HG03520 (cell line): ENCODE data around the gene RPS15.

Experiments used
- ATAC-seq: cut with Tn5 transposase; IDR thresholded peaks from one replicate; pipeline ENCODE4 v1.9.1; 2021; ENCODE audit warnings: mild to moderate bottlenecking, moderate library complexity; ENCODE audit not compliant: unreplicated experiment

Gene RPS15

DNA sequence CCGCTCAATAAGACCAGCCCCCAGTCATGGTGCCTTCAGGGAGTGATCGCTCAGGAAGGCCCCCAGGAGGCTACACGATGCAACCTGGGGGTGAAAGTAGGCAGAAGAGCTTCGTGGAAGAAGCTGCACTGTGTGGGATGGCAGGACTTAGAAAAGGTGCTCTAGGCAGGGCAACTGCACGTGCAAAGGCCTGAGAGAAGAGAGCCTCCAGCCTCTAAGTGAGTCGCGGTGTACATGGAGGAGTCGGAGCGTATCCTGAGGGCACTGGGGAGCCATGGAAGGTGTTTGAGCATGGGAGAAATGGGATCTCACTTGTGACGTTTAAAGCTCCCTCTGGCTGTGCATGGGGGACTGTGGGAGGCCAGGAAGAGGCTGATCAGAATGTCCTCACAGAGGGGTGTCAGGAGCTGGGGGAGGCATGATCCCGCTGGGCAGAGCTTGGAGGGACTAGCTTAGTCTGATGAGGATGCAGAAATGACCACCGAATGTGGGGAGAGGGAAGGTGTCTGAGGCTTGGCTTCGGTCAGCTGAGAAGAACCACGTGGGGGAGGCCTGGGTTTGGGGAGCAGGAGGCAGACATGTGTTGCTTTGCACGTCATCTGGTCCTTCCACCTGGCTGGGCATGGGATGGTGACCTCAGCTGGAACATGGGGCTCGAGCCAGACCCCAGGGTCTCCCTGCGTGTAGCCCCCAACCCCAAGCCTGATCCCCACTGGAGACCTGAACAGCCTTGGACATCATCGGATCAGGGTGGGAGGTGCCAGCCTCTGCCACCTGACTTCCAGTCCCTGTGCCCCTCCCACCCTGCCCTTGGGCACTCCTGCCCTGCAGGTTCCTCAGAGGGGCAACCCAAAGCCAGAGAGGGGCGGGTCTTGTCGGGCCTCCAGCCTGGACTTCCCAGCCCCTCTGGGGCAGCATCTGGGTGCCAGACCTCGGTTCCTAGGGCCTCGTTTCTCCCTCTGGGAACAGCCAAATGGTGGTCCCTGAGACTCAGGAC lies 12.8 kb downstream of the RPS15 start:
- no peak for ATAC-seq

DNA sequence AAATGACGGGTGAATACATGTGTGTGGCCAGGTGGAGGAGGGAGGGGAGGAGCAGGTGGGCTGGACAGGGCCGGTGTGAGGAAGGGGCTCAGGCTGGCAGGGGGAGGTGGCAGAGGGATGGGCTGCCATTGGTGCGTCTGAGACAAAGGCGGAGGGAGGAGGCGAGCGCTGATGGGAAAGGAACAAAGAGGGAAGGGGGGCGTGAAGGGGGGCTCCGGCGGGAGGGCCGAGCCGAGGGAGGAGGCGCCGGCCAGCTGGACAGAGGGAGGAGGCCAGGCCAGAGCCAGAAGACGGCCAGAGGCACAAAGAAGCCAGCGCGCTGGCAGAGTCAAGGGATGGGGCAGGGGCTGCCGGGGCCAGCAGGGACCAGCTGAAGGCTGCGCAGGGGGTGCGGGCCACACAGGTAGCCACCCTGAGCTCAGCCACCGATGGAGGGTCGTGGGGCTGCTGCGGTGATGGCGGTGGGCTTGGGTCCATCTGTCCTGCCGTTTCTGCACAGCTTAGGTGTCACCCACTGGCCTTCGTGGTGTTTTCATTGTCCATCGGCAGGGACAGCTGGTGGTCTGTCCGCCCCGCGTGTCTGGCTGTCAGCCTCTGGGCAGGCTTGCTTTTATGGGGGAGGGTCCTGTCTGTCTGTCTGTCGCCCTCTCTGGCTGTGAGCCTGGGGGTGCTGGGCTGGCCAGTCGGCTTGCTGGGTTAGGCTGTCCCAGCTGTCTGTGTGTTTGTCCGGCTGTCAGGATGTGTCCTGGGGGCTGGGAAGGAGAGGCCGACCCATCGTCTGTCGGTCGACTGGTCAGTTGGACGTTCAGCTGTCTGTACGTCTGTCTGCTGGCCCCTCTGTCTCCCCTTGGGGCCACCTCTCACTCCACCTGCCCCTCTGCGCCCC lies 14.0 kb downstream of the RPS15 start:
- no peak for ATAC-seq

DNA sequence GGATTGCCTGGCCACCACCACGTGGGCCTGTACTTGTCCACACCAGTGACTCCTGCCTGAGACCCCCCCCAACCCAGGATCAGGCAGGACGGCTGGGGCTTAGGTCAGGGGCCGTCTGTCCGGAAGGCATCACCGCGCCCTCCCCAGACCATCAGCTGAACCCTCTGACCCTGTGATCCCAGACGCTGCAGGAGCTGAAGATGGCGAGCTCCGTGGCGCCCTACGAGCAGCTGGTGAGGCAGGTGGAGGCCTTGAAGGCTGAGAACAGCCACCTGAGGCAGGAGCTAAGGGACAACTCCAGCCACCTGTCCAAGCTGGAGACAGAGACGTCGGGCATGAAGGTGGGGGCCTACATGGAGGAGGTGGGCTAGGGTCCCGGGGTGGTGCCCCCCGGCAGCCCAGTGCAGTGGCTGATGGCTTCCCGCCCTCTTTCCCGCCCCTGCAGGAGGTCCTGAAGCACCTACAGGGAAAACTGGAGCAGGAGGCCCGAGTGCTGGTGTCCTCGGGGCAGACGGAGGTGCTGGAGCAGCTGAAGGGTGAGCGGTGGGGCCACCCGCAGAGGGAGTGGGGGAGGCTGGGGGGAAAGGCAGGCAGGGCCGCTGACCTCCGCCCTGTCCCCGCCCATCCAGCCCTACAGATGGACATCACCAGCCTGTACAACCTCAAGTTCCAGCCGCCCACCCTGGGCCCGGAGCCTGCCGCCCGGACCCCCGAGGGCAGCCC lies 14.8 kb downstream of the RPS15 start:
- no peak for ATAC-seq

- ATAC-seq: no peak
Observed at GRCh38 chr19:1453525-1454364, 15.5 kb downstream of the RPS15 start.

- no peak for ATAC-seq
Observed at GRCh38 chr19:1455002-1455335, 16.8 kb downstream of the RPS15 start.

- ATAC-seq: no peak
Observed at GRCh38 chr19:1455336-1456120, 17.3 kb downstream of the RPS15 start.

DNA sequence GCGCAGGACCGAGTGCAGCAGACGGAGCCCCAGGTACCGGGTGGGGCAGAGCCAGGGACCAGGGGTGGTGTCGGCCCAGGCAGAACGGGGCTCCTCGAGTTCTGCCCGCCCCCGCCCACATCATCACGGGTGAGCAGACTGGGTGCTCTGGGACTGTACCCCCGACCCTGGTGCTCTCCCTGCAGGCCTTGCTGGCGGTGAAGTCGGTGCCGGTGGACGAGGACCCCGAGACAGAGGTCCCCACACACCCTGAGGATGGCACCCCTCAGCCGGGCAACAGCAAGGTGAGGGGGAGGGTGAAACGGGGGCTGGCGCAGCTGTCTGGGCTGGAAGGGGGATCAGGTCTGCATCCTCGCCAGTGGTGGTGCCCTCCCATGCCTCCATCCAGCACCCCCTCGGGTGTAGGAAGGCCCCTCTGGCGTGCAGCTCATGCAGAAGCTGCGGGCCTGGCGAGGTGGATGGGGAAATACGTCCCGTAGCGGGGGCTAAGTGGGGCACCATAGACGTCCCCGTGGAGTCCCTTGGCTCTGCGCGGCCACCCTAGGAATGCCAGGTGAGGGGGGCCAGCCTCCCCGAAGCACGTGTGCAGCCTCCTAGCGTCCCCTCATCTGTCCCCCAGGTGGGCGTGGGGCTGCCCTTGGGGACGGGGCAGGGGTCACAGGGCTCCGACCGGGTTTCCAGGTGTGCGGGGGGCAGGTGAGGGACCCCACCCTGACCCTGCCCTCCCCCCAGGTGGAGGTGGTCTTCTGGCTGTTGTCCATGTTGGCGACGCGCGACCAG lies 18.1 kb downstream of the RPS15 start:
- no peak for ATAC-seq

DNA sequence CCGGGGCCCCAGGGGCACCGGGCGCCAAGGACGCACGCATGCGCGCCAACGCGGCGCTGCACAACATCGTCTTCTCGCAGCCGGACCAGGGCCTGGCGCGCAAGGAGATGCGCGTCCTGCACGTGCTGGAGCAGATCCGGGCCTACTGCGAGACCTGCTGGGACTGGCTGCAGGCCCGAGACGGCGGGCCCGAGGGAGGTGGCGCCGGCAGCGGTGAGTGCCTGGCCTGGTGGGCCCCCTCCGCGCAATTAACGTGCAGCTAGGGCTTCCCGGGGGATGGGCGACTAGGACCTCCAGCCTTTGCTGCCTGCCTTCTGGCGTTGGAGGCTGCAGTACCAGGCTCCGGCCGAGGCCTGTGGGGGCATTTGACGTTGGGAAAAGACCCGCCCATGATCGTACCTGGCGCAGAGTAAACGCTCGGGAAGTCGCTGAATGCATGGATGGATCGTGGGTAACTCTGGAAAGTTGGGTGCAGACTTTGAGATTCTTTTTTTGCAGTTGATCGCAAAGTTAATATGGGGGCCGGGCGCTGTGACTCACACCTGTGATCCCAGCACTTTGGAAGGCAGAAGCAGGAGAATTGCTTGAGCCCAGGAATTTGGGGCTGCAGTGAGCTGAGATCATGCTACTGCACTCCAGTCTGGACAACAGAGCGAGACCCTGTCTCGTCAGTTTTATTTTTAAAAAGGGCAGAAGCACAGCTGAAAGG lies 19.0 kb downstream of the RPS15 start:
- ATAC-seq: no peak

- ATAC-seq: no peak
Observed at GRCh38 chr19:1457892-1458291, 19.7 kb downstream of the RPS15 start.

GRCh38 chr19:1459479-1459878 lies 21.3 kb downstream of the RPS15 start:
- ATAC-seq: no peak

DNA sequence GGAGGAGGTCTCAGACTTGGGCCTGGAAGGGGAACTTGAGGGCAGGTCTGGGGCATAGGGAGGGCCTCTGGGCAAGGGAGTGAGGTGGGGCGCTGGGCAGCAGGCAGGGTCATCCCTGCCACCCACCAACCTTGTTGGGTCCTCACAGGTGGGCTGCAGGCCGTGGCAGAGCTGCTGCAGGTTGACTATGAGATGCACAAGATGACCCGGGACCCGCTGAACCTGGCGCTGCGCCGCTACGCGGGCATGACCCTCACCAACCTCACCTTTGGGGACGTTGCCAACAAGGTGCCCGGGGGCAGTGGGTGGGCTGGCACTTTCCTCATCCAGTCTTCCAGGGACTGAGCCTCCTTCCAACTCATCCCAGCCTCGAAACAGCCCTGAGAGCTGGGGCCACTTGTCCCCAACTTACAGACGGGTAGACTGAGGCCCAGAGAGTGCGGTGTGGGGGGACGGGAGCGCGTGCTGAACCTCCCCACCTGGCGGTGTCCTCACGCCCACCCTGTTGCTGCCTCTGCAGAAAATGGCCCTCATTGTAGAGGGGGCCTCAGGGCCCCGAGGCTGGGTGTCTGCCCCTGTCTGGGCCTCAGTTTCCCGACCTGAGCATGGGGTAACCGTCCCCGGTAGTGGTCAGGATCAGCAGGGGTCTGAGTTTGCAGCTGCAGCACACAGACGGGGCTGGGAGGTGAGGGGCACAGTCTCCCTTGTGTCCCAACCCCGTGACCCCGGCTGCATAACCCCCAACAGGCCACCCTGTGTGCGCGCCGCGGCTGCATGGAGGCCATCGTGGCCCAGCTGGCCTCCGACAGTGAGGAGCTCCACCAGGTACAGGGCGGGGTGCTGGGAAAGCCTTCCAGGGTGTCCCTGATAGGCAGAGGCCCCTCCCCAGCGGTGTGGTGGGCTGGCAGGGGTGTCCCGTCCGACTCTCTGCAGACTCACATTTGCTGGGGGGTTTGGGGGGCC lies 22.1 kb downstream of the RPS15 start:
- ATAC-seq: no peak

DNA sequence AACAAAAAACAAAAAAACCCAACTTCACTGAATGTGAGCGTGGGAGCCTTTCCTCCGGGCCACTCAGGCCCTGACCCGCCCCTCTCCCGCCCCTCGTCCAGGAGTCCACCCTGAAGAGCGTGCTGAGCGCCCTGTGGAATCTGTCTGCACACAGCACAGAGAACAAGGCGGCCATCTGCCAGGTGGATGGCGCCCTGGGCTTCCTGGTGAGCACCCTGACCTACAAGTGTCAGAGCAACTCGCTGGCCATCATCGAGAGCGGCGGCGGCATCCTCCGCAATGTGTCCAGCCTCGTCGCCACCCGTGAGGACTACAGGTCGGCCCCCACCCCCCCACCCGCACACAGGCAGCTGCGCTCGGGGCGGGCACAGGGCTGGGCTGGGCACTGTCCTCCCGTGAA lies 23.7 kb downstream of the RPS15 start:
- no peak for ATAC-seq

DNA sequence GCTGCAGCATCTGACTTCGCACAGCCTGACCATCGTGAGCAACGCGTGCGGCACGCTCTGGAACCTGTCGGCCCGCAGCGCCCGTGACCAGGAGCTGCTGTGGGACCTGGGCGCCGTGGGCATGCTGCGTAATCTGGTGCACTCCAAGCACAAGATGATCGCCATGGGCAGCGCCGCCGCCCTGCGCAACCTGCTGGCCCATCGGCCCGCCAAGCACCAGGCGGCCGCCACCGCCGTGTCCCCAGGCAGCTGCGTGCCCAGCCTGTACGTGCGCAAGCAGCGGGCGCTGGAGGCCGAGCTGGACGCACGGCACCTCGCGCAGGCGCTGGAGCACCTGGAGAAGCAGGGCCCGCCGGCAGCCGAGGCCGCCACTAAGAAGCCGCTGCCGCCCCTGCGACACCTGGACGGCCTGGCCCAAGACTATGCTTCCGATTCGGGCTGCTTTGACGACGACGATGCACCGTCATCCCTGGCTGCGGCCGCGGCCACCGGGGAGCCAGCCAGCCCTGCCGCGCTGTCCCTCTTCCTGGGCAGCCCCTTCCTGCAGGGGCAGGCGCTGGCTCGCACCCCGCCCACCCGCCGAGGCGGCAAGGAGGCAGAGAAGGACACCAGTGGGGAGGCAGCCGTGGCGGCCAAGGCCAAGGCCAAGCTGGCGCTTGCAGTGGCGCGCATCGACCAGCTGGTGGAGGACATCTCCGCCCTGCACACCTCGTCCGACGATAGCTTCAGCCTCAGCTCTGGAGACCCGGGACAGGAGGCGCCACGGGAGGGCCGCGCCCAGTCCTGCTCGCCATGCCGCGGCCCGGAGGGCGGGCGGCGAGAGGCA lies 27.2 kb downstream of the RPS15 start:
- no peak for ATAC-seq

DNA sequence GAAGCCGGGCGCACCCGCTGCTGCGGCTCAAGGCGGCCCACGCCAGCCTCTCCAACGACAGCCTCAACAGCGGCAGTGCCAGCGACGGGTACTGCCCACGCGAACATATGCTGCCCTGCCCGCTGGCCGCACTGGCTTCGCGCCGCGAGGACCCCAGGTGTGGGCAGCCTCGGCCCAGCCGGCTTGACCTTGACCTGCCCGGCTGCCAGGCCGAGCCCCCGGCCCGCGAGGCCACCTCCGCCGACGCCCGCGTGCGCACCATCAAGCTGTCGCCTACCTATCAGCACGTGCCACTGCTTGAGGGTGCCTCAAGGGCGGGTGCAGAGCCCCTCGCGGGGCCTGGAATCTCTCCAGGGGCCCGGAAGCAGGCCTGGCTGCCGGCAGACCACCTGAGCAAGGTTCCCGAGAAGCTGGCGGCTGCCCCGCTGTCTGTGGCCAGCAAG lies 27.8 kb downstream of the RPS15 start:
- ATAC-seq: no peak

GRCh38 chr19:1466461-1467214 lies 28.4 kb downstream of the RPS15 start:
- no peak for ATAC-seq

GRCh38 chr19:1467215-1467489 lies 29.0 kb downstream of the RPS15 start:
- no peak for ATAC-seq
